Measurements from ENCODE around the gene SLC38A11.

DNA sequence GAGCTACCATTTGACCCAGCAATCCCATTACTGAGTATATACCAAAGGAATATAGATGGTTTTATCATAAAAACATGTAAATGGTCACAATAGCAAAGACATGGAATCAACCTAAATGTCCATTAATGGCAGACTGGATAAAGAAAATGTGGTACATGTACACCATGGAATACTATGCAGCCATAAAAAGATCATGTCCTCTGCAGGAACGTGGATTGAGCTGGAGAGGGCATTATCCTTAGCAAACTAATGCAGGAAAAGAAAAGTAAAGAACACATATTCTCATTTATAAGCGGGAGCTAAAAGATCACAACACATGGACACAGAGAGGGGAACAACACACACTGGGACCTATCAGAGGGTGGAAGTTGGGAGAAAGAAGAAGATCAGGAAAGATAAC, 22.9 kb downstream of the SLC38A11 start:
- TF ChIP-seq, protein P1, sequence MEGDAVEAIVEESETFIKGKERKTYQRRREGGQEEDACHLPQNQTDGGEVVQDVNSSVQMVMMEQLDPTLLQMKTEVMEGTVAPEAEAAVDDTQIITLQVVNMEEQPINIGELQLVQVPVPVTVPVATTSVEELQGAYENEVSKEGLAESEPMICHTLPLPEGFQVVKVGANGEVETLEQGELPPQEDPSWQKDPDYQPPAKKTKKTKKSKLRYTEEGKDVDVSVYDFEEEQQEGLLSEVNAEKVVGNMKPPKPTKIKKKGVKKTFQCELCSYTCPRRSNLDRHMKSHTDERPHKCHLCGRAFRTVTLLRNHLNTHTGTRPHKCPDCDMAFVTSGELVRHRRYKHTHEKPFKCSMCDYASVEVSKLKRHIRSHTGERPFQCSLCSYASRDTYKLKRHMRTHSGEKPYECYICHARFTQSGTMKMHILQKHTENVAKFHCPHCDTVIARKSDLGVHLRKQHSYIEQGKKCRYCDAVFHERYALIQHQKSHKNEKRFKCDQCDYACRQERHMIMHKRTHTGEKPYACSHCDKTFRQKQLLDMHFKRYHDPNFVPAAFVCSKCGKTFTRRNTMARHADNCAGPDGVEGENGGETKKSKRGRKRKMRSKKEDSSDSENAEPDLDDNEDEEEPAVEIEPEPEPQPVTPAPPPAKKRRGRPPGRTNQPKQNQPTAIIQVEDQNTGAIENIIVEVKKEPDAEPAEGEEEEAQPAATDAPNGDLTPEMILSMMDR (conservative IDR thresholded peaks at IDR 0.05), result no peak
- no peak for TF ChIP-seq ZFX (IDR thresholded peaks at IDR 0.05)
